Measurements from ENCODE around the gene PLK3.
"Not testable (repeated sequence)": the region's sequence is repeated elsewhere in the genome, so short reads cannot be mapped to it uniquely, and the experiment has no call there.

Gene PLK3

GRCh38 chr1:44799770-44800584 is at the start of gene PLK3:
Gene PLK3, plus strand, starts transcription at chr1:44800377. Its CDS starts 87 bp downstream, at chr1:44800464.
- Histone ChIP-seq H3K4me1 (ENCODE audit: control insufficient read depth, insufficient read depth, low read length) (no peaks in the 10 kb centered on the region), H3K36me3 (ENCODE audit: control insufficient read depth, insufficient read depth, low read length) (peaks cover 27% of the 10 kb centered on the region), H3K27ac (ENCODE audit: low read depth, low read length) (peak within 1 kb of the TSS; percentile 98), H3K9ac (ENCODE audit: low read depth, low read length) (peak within 1 kb of the TSS; percentile 89), H3K9me3 (ENCODE audit: control insufficient read depth, insufficient read depth, low read length) (no peaks in the 10 kb centered on the region), H3K4me3 (ENCODE audit: low read depth, low read length) (peak within 1 kb of the TSS; percentile 75), H3K27me3 (ENCODE audit: control insufficient read depth, insufficient read depth, low read length) (peaks cover 4% of the 10 kb centered on the region)

DNA sequence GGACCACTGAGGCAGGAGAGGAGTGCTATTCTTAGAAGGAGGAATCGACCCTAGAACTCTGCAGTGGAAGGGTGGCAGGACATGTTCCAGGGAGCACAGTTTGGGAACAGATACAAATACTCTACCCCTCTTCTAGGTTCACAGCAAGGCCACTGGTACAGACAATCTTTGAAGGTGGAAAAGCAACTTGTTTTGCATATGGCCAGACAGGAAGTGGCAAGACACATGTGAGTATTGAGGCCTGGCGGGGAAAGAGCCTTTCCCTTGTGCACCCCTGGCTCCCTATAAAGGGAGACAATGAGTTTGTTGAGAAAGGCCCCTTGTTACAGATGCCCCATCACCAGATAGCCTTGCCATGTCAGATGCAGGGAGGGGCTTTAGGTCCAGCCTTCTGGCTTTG is 42.8 kb upstream of the PLK3 start:
- H3K36me3 ChIP-seq (ENCODE audit: control insufficient read depth, insufficient read depth, low read length) = peaks cover 97% of the 10 kb centered on the region
- no peaks in the 10 kb centered on the region for H3K9me3 ChIP-seq (ENCODE audit: control insufficient read depth, insufficient read depth, low read length)
- H3K9ac ChIP-seq (ENCODE audit: low read depth, low read length) = no peak overlapping the region
- H3K4me1 ChIP-seq (ENCODE audit: control insufficient read depth, insufficient read depth, low read length) = no peaks in the 10 kb centered on the region
- no peak overlapping the region for H3K4me3 ChIP-seq (ENCODE audit: low read depth, low read length)
- H3K27ac ChIP-seq (ENCODE audit: low read depth, low read length) = no peak overlapping the region
- no peaks in the 10 kb centered on the region for H3K27me3 ChIP-seq (ENCODE audit: control insufficient read depth, insufficient read depth, low read length)

- Histone ChIP-seq H3K9me3 (ENCODE audit: control insufficient read depth, insufficient read depth, low read length) (no peaks in the 10 kb centered on the region), H3K27ac (ENCODE audit: low read depth, low read length) (no peak overlapping the region), H3K4me1 (ENCODE audit: control insufficient read depth, insufficient read depth, low read length) (no peaks in the 10 kb centered on the region), H3K4me3 (ENCODE audit: low read depth, low read length) (no peak overlapping the region), H3K27me3 (ENCODE audit: control insufficient read depth, insufficient read depth, low read length) (no peaks in the 10 kb centered on the region), H3K36me3 (ENCODE audit: control insufficient read depth, insufficient read depth, low read length) (peaks cover 97% of the 10 kb centered on the region), H3K9ac (ENCODE audit: low read depth, low read length) (no peak overlapping the region)
Measured at GRCh38 chr1:44759077-44759476, 41.1 kb upstream of the PLK3 start.

GRCh38 chr1:44760876-44761275 is 39.3 kb upstream of the PLK3 start:
- Histone ChIP-seq H3K9ac (ENCODE audit: low read depth, low read length) (no peak overlapping the region), H3K36me3 (ENCODE audit: control insufficient read depth, insufficient read depth, low read length) (peaks cover 98% of the 10 kb centered on the region), H3K9me3 (ENCODE audit: control insufficient read depth, insufficient read depth, low read length) (no peaks in the 10 kb centered on the region), H3K4me1 (ENCODE audit: control insufficient read depth, insufficient read depth, low read length) (no peaks in the 10 kb centered on the region), H3K27me3 (ENCODE audit: control insufficient read depth, insufficient read depth, low read length) (no peaks in the 10 kb centered on the region), H3K27ac (ENCODE audit: low read depth, low read length) (no peak overlapping the region), H3K4me3 (ENCODE audit: low read depth, low read length) (no peak overlapping the region)

GRCh38 chr1:44766421-44766820 is 33.8 kb upstream of the PLK3 start:
- not testable (repeated sequence) for H3K9me3 ChIP-seq (ENCODE audit: control insufficient read depth, insufficient read depth, low read length); H3K27me3 ChIP-seq (ENCODE audit: control insufficient read depth, insufficient read depth, low read length); H3K4me3 ChIP-seq (ENCODE audit: low read depth, low read length); H3K9ac ChIP-seq (ENCODE audit: low read depth, low read length); H3K27ac ChIP-seq (ENCODE audit: low read depth, low read length); H3K4me1 ChIP-seq (ENCODE audit: control insufficient read depth, insufficient read depth, low read length)
- peaks cover 64% of the 10 kb centered on the region for H3K36me3 ChIP-seq (ENCODE audit: control insufficient read depth, insufficient read depth, low read length)

DNA sequence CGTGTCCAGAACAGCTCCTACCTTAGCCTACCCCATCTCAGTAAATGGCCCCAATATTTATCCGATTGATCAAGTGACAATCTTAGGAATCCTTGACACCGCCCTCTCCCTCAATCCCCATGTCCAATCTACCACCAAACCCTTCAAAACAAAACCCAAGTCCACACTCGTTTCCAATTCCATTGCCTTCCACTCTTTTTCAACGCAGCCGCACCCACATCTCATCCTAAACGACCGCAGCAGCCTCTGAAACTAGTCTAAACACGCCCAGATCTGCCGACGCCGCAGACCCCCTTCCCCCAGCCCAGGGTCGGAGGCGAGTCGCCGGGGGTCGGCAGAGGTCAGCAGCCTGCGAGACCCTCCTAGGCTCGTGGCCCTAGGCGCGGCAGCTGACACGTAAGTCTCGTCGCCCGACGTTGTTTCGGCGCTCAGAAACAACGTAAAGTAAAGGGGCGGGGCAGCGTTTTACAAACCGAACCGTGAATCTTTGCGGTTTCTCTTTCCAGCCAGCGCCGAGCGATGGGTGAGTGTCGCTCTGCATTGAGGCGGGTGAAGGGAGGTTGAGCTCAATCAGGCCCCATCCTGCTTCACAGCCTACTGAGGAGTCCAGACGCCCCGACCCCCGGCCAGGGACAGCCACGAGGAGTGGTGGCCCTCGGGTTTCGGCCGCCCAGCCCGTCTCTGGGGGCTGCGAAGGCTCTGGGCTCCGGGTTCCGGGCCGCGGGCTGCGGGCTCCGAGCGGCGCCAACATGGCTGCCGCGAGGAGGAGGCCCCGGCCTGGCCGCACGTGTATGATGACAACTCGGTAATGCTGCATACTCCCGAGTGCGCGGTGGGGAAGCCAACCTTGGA is 24.9 kb upstream of the PLK3 start, which contains the start of gene RPS8:
TSS of gene RPS8 (plus strand) at position 463 of the 852 bp plus-strand sequence. CDS start at position 520, 57 bp downstream.
- Histone ChIP-seq H3K27me3 (ENCODE audit: control insufficient read depth, insufficient read depth, low read length) (no peaks in the 10 kb centered on the region), H3K36me3 (ENCODE audit: control insufficient read depth, insufficient read depth, low read length) (peaks cover 42% of the 10 kb centered on the region), H3K4me1 (ENCODE audit: control insufficient read depth, insufficient read depth, low read length) (no peaks in the 10 kb centered on the region), H3K9me3 (ENCODE audit: control insufficient read depth, insufficient read depth, low read length) (no peaks in the 10 kb centered on the region), H3K27ac (ENCODE audit: low read depth, low read length) (peak within 1 kb of the TSS; percentile 95), H3K4me3 (ENCODE audit: low read depth, low read length) (peak within 1 kb of the TSS; percentile 97), H3K9ac (ENCODE audit: low read depth, low read length) (peak within 1 kb of the TSS; percentile 99)

DNA sequence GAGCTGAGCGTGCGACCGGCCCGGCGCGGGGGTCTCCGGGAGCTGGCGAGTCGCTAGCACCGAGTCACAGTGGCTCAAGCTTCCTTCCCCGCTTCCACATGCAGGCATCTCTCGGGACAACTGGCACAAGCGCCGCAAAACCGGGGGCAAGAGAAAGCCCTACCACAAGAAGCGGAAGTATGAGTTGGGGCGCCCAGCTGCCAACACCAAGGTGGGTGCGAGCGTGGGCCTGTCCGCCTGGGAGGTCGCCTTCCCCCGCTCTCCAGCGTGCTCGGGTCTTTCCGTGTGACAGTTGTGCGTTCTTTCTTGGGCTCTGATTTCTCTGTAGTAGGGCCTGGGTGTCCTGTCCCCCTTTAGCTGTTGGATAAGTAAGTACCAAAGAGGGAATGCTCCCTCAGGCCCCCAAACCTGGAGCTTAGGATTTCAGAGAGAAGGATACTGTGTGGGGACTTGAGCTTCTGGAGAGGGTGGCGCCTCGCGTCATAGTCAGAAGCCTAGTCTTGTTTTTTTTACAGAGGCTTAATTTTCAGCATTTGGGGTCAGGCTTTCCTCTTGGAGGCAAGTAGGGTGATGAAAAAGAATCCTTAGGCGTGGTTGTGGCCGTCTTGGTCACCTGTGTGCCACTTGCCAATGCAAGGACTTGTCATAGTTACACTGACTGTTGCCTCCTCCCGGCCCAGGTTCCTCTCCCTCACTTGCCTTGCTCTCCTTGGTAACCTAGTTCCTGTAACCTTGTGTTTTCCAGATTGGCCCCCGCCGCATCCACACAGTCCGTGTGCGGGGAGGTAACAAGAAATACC is 24.0 kb upstream of the PLK3 start:
- H3K9me3 ChIP-seq (ENCODE audit: control insufficient read depth, insufficient read depth, low read length) = no peaks in the 10 kb centered on the region
- peak overlapping the region; percentile 97 for H3K4me3 ChIP-seq (ENCODE audit: low read depth, low read length)
- peaks cover 45% of the 10 kb centered on the region for H3K36me3 ChIP-seq (ENCODE audit: control insufficient read depth, insufficient read depth, low read length)
- H3K4me1 ChIP-seq (ENCODE audit: control insufficient read depth, insufficient read depth, low read length) = no peaks in the 10 kb centered on the region
- no peaks in the 10 kb centered on the region for H3K27me3 ChIP-seq (ENCODE audit: control insufficient read depth, insufficient read depth, low read length)
- peak overlapping the region; percentile 99 for H3K9ac ChIP-seq (ENCODE audit: low read depth, low read length)
- H3K27ac ChIP-seq (ENCODE audit: low read depth, low read length) = peak overlapping the region; percentile 95

- Histone ChIP-seq H3K27ac (ENCODE audit: low read depth, low read length) (peak overlapping the region; percentile 95), H3K4me1 (ENCODE audit: control insufficient read depth, insufficient read depth, low read length) (no peaks in the 10 kb centered on the region), H3K4me3 (ENCODE audit: low read depth, low read length) (peak overlapping the region; percentile 97), H3K36me3 (ENCODE audit: control insufficient read depth, insufficient read depth, low read length) (peaks cover 47% of the 10 kb centered on the region), H3K9me3 (ENCODE audit: control insufficient read depth, insufficient read depth, low read length) (no peaks in the 10 kb centered on the region), H3K27me3 (ENCODE audit: control insufficient read depth, insufficient read depth, low read length) (no peaks in the 10 kb centered on the region), H3K9ac (ENCODE audit: low read depth, low read length) (peak overlapping the region; percentile 99)
Measured at GRCh38 chr1:44776730-44777068, 23.5 kb upstream of the PLK3 start.

- Histone ChIP-seq H3K4me3 (ENCODE audit: low read depth, low read length) (peak overlapping the region; percentile 97), H3K4me1 (ENCODE audit: control insufficient read depth, insufficient read depth, low read length) (no peaks in the 10 kb centered on the region), H3K9ac (ENCODE audit: low read depth, low read length) (peak overlapping the region; percentile 18; the same call in 1 of the 2 replicates), H3K9me3 (ENCODE audit: control insufficient read depth, insufficient read depth, low read length) (no peaks in the 10 kb centered on the region), H3K27ac (ENCODE audit: low read depth, low read length) (peak overlapping the region; percentile 95), H3K36me3 (ENCODE audit: control insufficient read depth, insufficient read depth, low read length) (peaks cover 47% of the 10 kb centered on the region), H3K27me3 (ENCODE audit: control insufficient read depth, insufficient read depth, low read length) (no peaks in the 10 kb centered on the region)
Measured at GRCh38 chr1:44777547-44777946, 22.6 kb upstream of the PLK3 start.

- no peaks in the 10 kb centered on the region for H3K27me3 ChIP-seq (ENCODE audit: control insufficient read depth, insufficient read depth, low read length)
- no peaks in the 10 kb centered on the region for H3K9me3 ChIP-seq (ENCODE audit: control insufficient read depth, insufficient read depth, low read length)
- peak overlapping the region; percentile 97; the same call in 1 of the 2 replicates for H3K4me3 ChIP-seq (ENCODE audit: low read depth, low read length)
- H3K9ac ChIP-seq (ENCODE audit: low read depth, low read length) = no peak overlapping the region
- peaks cover 47% of the 10 kb centered on the region for H3K36me3 ChIP-seq (ENCODE audit: control insufficient read depth, insufficient read depth, low read length)
- peak overlapping the region; percentile 95 for H3K27ac ChIP-seq (ENCODE audit: low read depth, low read length)
- H3K4me1 ChIP-seq (ENCODE audit: control insufficient read depth, insufficient read depth, low read length) = no peaks in the 10 kb centered on the region
Measured at GRCh38 chr1:44777969-44778635, 22.1 kb upstream of the PLK3 start.
